Measurements from ENCODE around the gene HIBADH. TPM values are rescaled to one million over a fixed set of nuclear protein-coding genes. Genes with fewer than 3 reads are reported as not detected.

Gene HIBADH
- polyA plus RNA-seq, 1 donor (not counting 4 experiments of a cell fraction or from before 2014, with no cell fraction given) = 42.6 TPM

- Histone ChIP-seq H3K4me1 (ENCODE audit: control insufficient read depth, extremely low read depth, insufficient read depth, low read length) (no peaks in the 10 kb centered on the region), H3K9me1 (ENCODE audit: control insufficient read depth, extremely low read depth, insufficient read depth, low read length) (no peaks in the 10 kb centered on the region), H3K36me3 (ENCODE audit: control insufficient read depth in 2 of 2, extremely low read depth in 1 of 2, insufficient read depth in 2 of 2, low read length in 2 of 2) (peaks cover 0 to 1% of the 10 kb centered on the region in 2 experiments), H3K79me2 (ENCODE audit: control insufficient read depth, insufficient read depth, low read length) (no peaks in the 10 kb centered on the region), H3K27me3 (ENCODE audit: control insufficient read depth, extremely low read depth, insufficient read depth, low read length) (no peaks in the 10 kb centered on the region), H3K4me2 (ENCODE audit: control insufficient read depth, extremely low read depth, insufficient read depth, low read depth, low read length) (no peak overlapping the region), H3K9ac (ENCODE audit: control insufficient read depth, extremely low read depth, insufficient read depth, low read length) (no peak overlapping the region), H4K20me1 (ENCODE audit: control insufficient read depth, extremely low read depth, insufficient read depth, low read length) (no peaks in the 10 kb centered on the region), H3K4me3 (ENCODE audit: control insufficient read depth in 2 of 3, extremely low read depth in 1 of 3, insufficient read depth in 2 of 3, low read depth in 1 of 3, low read length in 3 of 3) (no peak overlapping the region), H3K9me3 (ENCODE audit: control insufficient read depth, low read depth, low read length) (no peaks in the 10 kb centered on the region), H2AFZ (ENCODE audit: control insufficient read depth, low read length) (no peak overlapping the region), H3K27ac (ENCODE audit: control insufficient read depth, insufficient read depth, low read length) (no peak overlapping the region)
- TF ChIP-seq EZH2 (IDR thresholded peaks at IDR 0.05; ENCODE audit: low read length) (no peak), CTCF (optimal IDR thresholded peaks at IDR 0.05 in 1 of 3, IDR thresholded peaks at IDR 0.05 in 1 of 3, conservative IDR thresholded peaks at IDR 0.05 in 1 of 3; ENCODE audit: extremely low read depth in 1 of 3, insufficient read depth in 2 of 3, low read length in 3 of 3) (no peak)
- DNase-seq (ENCODE audit: low read depth, low spot score) (no peak), FAIRE-seq (no peak)
- dilution Hi-C loops (cut with MboI; ENCODE audit: extremely low pct_ligation_motif_present, low sequenced_read_pairs) = no loop called here
These were observed 126.9 kb downstream of the HIBADH start for GRCh38 chr7:27535795-27536194.

- Histone ChIP-seq H3K9ac (ENCODE audit: control insufficient read depth, extremely low read depth, insufficient read depth, low read length) (no peak overlapping the region), H3K4me3 (ENCODE audit: control insufficient read depth in 2 of 3, extremely low read depth in 1 of 3, insufficient read depth in 2 of 3, low read depth in 1 of 3, low read length in 3 of 3) (no peak overlapping the region), H3K27me3 (ENCODE audit: control insufficient read depth, extremely low read depth, insufficient read depth, low read length) (no peaks in the 10 kb centered on the region), H3K79me2 (ENCODE audit: control insufficient read depth, insufficient read depth, low read length) (no peaks in the 10 kb centered on the region), H3K4me1 (ENCODE audit: control insufficient read depth, extremely low read depth, insufficient read depth, low read length) (no peaks in the 10 kb centered on the region), H4K20me1 (ENCODE audit: control insufficient read depth, extremely low read depth, insufficient read depth, low read length) (no peaks in the 10 kb centered on the region), H3K27ac (ENCODE audit: control insufficient read depth, insufficient read depth, low read length) (no peak overlapping the region), H2AFZ (ENCODE audit: control insufficient read depth, low read length) (no peak overlapping the region), H3K36me3 (ENCODE audit: control insufficient read depth in 2 of 2, extremely low read depth in 1 of 2, insufficient read depth in 2 of 2, low read length in 2 of 2) (peaks cover 0 to 3% of the 10 kb centered on the region in 2 experiments), H3K4me2 (ENCODE audit: control insufficient read depth, extremely low read depth, insufficient read depth, low read depth, low read length) (no peak overlapping the region), H3K9me1 (ENCODE audit: control insufficient read depth, extremely low read depth, insufficient read depth, low read length) (no peaks in the 10 kb centered on the region), H3K9me3 (ENCODE audit: control insufficient read depth, low read depth, low read length) (no peaks in the 10 kb centered on the region)
- no peak for FAIRE-seq
- dilution Hi-C loops (cut with MboI; ENCODE audit: extremely low pct_ligation_motif_present, low sequenced_read_pairs) = no loop called here
- TF ChIP-seq EZH2 (IDR thresholded peaks at IDR 0.05; ENCODE audit: low read length) = no peak
- no peak for TF ChIP-seq CTCF (optimal IDR thresholded peaks at IDR 0.05 in 1 of 3, IDR thresholded peaks at IDR 0.05 in 1 of 3, conservative IDR thresholded peaks at IDR 0.05 in 1 of 3; ENCODE audit: extremely low read depth in 1 of 3, insufficient read depth in 2 of 3, low read length in 3 of 3)
- no peak for DNase-seq (ENCODE audit: low read depth, low spot score)
These were observed 129.0 kb downstream of the HIBADH start for GRCh38 chr7:27533652-27534081.
